B cell (primary cell): ENCODE data around the gene MTSS2.

Source experiments
- CTCF ChIP-seq: fragments of 200-600 bp; IDR thresholded peaks from one replicate; pipeline ENCODE4 v1.8.0; 2022; ENCODE audit warnings: antibody characterized with exemption, mild to moderate bottlenecking
- EZH2 ChIP-seq: IDR thresholded peaks from 2 replicates; pipeline ENCODE4 v1.6.1; 2012; ENCODE audit warnings: borderline replicate concordance, low read depth, mild to moderate bottlenecking, moderate library complexity, low read length; ENCODE audit not compliant: insufficient read depth, poor library complexity, severe bottlenecking

DNA sequence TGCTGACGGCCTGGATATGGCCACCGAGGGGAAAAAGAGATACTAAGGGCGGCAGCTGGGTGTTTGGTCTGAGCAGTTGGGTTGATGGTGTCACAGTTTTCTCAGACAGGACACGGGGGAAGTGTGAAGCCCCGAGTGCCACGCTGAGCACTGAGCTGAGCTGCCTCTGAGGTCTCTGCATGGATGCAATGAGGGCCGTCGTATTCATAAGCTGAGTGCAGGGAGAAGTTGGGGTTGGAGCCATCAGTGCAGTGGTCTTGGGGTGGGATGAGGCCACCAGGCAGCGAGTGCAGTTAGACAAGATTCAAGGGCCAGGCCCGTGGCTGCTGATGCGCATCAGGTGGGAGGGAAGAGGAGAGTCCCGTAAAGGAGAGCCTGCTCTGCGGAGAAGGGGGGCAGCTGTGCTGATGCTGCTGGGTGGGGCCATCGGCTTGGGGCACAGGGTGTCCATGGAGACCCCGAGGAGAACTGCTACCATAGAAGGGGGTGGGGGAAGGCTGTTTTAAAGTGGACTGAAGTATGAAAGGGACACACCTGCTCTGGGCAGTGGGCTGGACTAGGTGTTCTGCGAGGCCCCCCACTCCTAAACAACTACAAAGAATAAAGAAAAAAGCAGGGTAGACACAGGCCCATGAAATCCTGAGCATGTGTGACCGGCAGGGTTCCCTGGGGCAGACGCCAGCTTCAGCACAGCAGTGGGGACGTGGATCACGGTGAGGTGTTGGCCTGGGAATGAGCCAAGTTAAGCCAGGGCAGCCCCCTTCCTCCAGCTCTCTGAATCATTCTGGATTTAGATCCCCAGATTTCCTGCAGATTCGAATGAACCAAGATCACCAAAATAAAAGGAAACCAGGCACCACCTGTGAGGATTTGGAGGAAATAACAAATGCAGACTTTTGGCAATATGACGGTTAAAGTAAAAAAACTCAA is 19.8 kb downstream of the MTSS2 start:
- no peak for TF ChIP-seq CTCF
- TF ChIP-seq EZH2 = no peak
